ENCODE results near the gene PSAPL1.

DNA sequence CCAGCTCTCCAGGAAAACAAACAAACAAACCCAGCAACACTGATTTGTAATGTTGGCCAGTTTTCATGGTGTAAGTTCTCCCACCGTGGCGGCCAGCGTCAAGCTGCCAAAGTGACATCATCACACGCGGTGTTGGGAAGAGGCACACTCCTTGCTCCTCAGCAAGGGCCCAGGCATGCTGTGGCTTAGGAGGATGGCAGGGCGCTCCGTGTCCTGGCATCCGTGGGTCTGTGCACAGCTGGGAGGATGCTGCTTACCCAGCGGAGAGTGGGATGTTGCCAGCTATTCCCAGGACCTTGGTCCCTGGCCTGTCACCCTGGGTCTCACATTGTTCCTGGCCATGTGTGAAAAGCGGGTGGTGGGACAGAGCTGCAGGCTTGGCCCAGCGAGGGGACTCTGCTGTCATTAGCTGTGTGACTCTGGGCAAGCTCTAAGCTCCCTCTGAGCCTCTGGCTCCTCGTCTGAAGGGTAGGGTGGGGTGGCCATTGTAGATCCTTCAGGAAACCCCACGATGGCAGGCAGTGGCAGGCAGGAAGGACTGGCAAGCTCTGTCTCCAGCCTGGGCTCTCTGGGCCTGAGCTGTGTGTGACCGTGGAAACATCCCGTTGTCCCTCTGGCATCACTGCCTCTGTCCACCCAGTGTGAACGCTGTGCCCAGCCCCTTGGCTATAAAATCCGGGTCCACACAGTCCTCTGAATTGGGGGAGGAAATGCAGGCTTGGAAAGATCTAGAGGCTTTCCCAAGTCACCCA, 10.8 kb downstream of the PSAPL1 start:
- TF ChIP-seq, protein P1, sequence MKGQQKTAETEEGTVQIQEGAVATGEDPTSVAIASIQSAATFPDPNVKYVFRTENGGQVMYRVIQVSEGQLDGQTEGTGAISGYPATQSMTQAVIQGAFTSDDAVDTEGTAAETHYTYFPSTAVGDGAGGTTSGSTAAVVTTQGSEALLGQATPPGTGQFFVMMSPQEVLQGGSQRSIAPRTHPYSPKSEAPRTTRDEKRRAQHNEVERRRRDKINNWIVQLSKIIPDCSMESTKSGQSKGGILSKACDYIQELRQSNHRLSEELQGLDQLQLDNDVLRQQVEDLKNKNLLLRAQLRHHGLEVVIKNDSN (IDR thresholded peaks at IDR 0.05) = no peak
- TF ChIP-seq, protein P2, sequence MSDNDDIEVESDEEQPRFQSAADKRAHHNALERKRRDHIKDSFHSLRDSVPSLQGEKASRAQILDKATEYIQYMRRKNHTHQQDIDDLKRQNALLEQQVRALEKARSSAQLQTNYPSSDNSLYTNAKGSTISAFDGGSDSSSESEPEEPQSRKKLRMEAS (IDR thresholded peaks at IDR 0.05) = no peak
- TF ChIP-seq TAF1 (IDR thresholded peaks at IDR 0.05; ENCODE audit: low read depth) = no peak
- no peak for TF ChIP-seq YY1 (IDR thresholded peaks at IDR 0.05; ENCODE audit: low read depth)
- TF ChIP-seq TEAD4 (IDR thresholded peaks at IDR 0.05) = no peak
